Breast epithelium (tissue), 4 donors: Measurements from ENCODE around the gene FSIP1. TPM values are rescaled to one million over a fixed set of nuclear protein-coding genes. Genes with fewer than 3 reads are reported as not detected.

Experiments
- DNase-seq, 2 donors: peaks; one replicate each; pipeline ENCODE4 v3.0.0-alpha.2; 2019; ENCODE audit warnings: low spot score in 2 of 2
- H3K27ac ChIP-seq, 2 donors: fragments of 200-600 bp; sonication (generic) in 1 of 2; one replicate each; pipeline ENCODE4 v1.5.1; 2016 to 2019; ENCODE audit warnings: mild to moderate bottlenecking in 1 of 2
- H3K27me3 ChIP-seq, 2 donors: fragments of 200-600 bp; sonication (generic) in 1 of 2; one replicate each; pipeline versions ENCODE4 v1.5.1 to v1.6.0; 2017 to 2019; ENCODE audit warnings: control low read depth in 1 of 2, mild to moderate bottlenecking in 1 of 2
- H3K36me3 ChIP-seq: fragments of 200-600 bp; one replicate; pipeline ENCODE4 v1.5.1; 2019
- H3K4me1 ChIP-seq, 2 donors: fragments of 200-600 bp; sonication (generic); one replicate each; pipeline ENCODE4 v1.5.1; 2016 to 2019; ENCODE audit warnings: control low read depth in 1 of 2
- H3K4me3 ChIP-seq, 3 donors: fragments of 200-600 bp; sonication (generic); 1 replicate in 2 of 3; 2 replicates in 1 of 3; pipeline ENCODE4 v1.5.1; 2016 to 2019; ENCODE audit warnings: mild to moderate bottlenecking in 3 of 3, moderate library complexity in 2 of 3
- H3K9me3 ChIP-seq, 2 donors: fragments of 200-600 bp; sonication (generic) in 1 of 2; one replicate each; pipeline ENCODE4 v1.5.1; 2016 to 2019; ENCODE audit warnings: control low read depth in 1 of 2
- CTCF ChIP-seq, 3 donors: fragments of 450-650 bp; IDR thresholded peaks; one replicate each; pipeline ENCODE4 v1.5.1; 2016 to 2017; ENCODE audit warnings: antibody characterized with exemption in 3 of 3, mild to moderate bottlenecking in 3 of 3, moderate library complexity in 3 of 3
- POLR2A ChIP-seq: fragments of 450-650 bp; IDR thresholded peaks from one replicate; pipeline ENCODE4 v1.6.1; 2016; ENCODE audit warnings: antibody characterized with exemption, mild to moderate bottlenecking, moderate library complexity
- POLR2AphosphoS5 ChIP-seq, 3 donors: sonication (generic); formaldehyde crosslinking; IDR thresholded peaks; one replicate each; pipeline ENCODE4 v1.6.1; 2017; ENCODE audit warnings: antibody characterized with exemption in 3 of 3
- intact Hi-C: fragments of 100-400 bp; cut with DNase I; formaldehyde crosslinking; loops from one replicate; pipeline ENCODE4 v1.15.1; 2023; ENCODE audit warnings: low total_unique reads
- total RNA-seq, 3 donors: library from RNA; depleted of rRNA; stranded (reverse); fragments of >200 nt; gene quantifications; one replicate each; pipeline ENCODE4 v1.1.0, GENCODE V29; 2016

Gene FSIP1
- total RNA-seq, 3 donors from 2014 or later = 0.32 to 23.3 (median 16.2) TPM

- no peak for DNase-seq
- no peak for TF ChIP-seq POLR2A
- no peak for TF ChIP-seq CTCF (IDR thresholded peaks at IDR 0.05)
- TF ChIP-seq POLR2AphosphoS5 (IDR thresholded peaks at IDR 0.05) = no peak
- no peaks in the 10 kb centered on the region for H3K4me1 ChIP-seq
- no peaks in the 10 kb centered on the region for H3K9me3 ChIP-seq
- no peaks in the 10 kb centered on the region for H3K36me3 ChIP-seq
- H3K4me3 ChIP-seq = no peak overlapping the region
- no peak overlapping the region for H3K27ac ChIP-seq
- intact Hi-C loops = no loop called here
- H3K27me3 ChIP-seq = no peaks in the 10 kb centered on the region
Measured at GRCh38 chr15:39709941-39710340, 72.7 kb downstream of the FSIP1 start.

GRCh38 chr15:39706206-39706605, 76.4 kb downstream of the FSIP1 start:
- Histone ChIP-seq H3K9me3 (no peaks in the 10 kb centered on the region), H3K4me1 (no peaks in the 10 kb centered on the region), H3K27ac (no peak overlapping the region), H3K27me3 (no peaks in the 10 kb centered on the region), H3K36me3 (no peaks in the 10 kb centered on the region), H3K4me3 (no peak overlapping the region)
- DNase-seq = no peak
- intact Hi-C loops = no loop called here
- TF ChIP-seq POLR2A (no peak), CTCF (IDR thresholded peaks at IDR 0.05) (no peak), POLR2AphosphoS5 (IDR thresholded peaks at IDR 0.05) (no peak)

- Histone ChIP-seq H3K9me3 (no peaks in the 10 kb centered on the region), H3K4me3 (no peak overlapping the region), H3K4me1 (no peaks in the 10 kb centered on the region), H3K36me3 (no peaks in the 10 kb centered on the region), H3K27ac (no peak overlapping the region), H3K27me3 (no peaks in the 10 kb centered on the region)
- intact Hi-C loops = no loop called here
- TF ChIP-seq POLR2AphosphoS5 (IDR thresholded peaks at IDR 0.05) (no peak), POLR2A (no peak), CTCF (IDR thresholded peaks at IDR 0.05) (no peak)
- DNase-seq = no peak
Measured at GRCh38 chr15:39704689-39705088, 78.0 kb downstream of the FSIP1 start.

GRCh38 chr15:39704235-39704634, 78.4 kb downstream of the FSIP1 start:
- TF ChIP-seq POLR2AphosphoS5 (IDR thresholded peaks at IDR 0.05) (no peak), CTCF (IDR thresholded peaks at IDR 0.05) (no peak), POLR2A (no peak)
- no peaks in the 10 kb centered on the region for H3K27me3 ChIP-seq
- no peak for DNase-seq
- no peak overlapping the region for H3K27ac ChIP-seq
- H3K9me3 ChIP-seq = no peaks in the 10 kb centered on the region
- intact Hi-C loops = no loop called here
- H3K36me3 ChIP-seq = no peaks in the 10 kb centered on the region
- no peak overlapping the region for H3K4me3 ChIP-seq
- no peaks in the 10 kb centered on the region for H3K4me1 ChIP-seq

GRCh38 chr15:39701988-39702387, 80.7 kb downstream of the FSIP1 start:
- no peaks in the 10 kb centered on the region for H3K36me3 ChIP-seq
- H3K4me1 ChIP-seq = no peaks in the 10 kb centered on the region
- no peaks in the 10 kb centered on the region for H3K27me3 ChIP-seq
- no peak for DNase-seq
- H3K4me3 ChIP-seq = no peak overlapping the region
- H3K9me3 ChIP-seq = no peaks in the 10 kb centered on the region
- no peak for TF ChIP-seq CTCF (IDR thresholded peaks at IDR 0.05)
- no peak overlapping the region for H3K27ac ChIP-seq
- intact Hi-C loops = no loop called here
